NCI-H146 treated with DMSO at 0.1 percent for 48 hours (cell line): Measurements from ENCODE around the gene CSNK1A1L.
"Not testable (repeated sequence)": the region's sequence is repeated elsewhere in the genome, so short reads cannot be mapped to it uniquely, and the experiment has no call there.

ENCODE experiments used
- DNase-seq: peaks from one replicate; lab custom pipeline; 2025; ENCODE audit not compliant: unreplicated experiment; lab: John Stamatoyannopoulos, UW

The CSNK1A1L gene

GRCh38 chr13:37059848-37060192, 45.6 kb downstream of the CSNK1A1L start:
- DNase-seq, result no peak

- DNase-seq, result peak; percentile 63
Observed at GRCh38 chr13:37058910-37059847, 46.3 kb downstream of the CSNK1A1L start, which contains the start of gene SUPT20H. Gene SUPT20H, minus strand, starts transcription at chr13:37059688. Its CDS starts 8,198 bp downstream, at chr13:37051490.

- not testable (repeated sequence) for DNase-seq
Observed at GRCh38 chr13:37056228-37056627, 49.2 kb downstream of the CSNK1A1L start.
